Measurements from ENCODE around the gene FBXL19. TPM values are rescaled to one million over a fixed set of nuclear protein-coding genes. Genes with fewer than 3 reads are reported as not detected.
"Not testable (repeated sequence)": the region's sequence is repeated elsewhere in the genome, so short reads cannot be mapped to it uniquely, and the experiment has no call there.

The FBXL19 gene
- polyA plus RNA-seq, 4 donors = 16.5 to 35.4 (median 18.3) TPM

DNA sequence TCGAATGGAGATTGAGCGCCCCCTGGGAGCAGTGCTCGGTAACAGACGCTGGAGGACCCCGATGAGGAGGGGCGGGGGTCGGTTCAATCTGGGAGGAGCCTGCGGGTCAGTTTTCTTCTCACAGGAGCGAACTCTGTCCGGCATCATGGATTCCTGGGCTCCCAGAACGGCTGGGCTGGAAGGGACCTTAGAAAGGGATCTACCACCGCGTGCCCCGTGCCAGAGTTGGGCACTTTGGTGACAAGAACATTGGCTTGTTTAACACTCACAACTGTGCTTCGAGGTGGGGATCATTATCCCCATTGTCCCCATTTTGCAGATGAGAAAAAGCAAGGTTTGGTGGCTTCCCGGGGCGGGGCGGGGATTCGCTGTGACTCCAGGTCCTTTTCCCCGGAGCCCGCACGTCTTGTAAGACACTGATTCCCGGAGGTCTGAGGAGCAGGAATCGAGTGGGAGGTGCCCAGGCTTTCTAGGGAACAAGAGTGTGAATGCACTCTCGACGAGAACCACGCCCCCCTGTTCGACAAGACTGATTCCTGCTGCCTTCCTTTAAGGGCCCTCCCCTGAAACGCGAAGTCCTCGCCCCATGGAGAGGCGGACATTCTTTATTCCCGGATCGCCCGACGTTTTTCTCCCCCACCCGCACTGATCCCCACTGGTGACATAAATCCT is 1.5 kb upstream of the FBXL19 start:
- peak; percentile 86 to 96 (median 91) for DNase-seq (ENCODE audit: low read depth in 4 of 4, low spot score in 3 of 4)

- DNase-seq (ENCODE audit: low read depth in 4 of 4, low spot score in 3 of 4) = peak; percentile 99 to 100 (median 99)
Observed at GRCh38 chr16:30922420-30922959, 882 bp upstream of the FBXL19 start.

DNA sequence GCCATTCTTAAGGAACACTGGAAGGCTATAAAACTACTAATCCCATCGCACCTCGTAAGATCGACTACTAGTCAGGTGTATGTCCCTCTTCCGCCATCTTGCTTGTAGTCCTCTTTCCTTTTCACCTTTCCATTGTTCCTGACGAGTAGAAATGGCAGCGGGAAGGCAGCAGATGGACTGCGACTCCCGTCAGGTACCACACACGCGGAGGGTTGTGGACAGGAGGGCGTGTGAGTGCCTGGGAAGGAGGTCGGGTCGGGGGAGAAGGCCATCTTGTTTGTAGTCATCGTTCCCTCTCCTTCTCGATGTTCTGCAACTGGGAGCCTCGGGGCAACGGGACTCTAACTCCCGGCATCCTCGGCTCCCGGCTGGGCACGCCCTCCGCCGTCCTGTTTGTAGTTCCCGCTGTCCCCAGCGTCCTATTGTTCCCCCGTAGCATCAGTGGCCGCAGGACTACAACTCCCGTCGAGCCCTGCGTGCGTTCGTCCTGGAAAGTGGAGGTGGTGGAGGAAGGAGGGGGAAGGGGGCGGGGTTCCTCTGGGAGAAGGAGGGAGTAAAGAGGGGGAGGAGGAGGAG is 324 bp upstream of the FBXL19 start:
- peak; percentile 99 to 100 (median 99) for DNase-seq (ENCODE audit: low read depth in 4 of 4, low spot score in 3 of 4)

DNA sequence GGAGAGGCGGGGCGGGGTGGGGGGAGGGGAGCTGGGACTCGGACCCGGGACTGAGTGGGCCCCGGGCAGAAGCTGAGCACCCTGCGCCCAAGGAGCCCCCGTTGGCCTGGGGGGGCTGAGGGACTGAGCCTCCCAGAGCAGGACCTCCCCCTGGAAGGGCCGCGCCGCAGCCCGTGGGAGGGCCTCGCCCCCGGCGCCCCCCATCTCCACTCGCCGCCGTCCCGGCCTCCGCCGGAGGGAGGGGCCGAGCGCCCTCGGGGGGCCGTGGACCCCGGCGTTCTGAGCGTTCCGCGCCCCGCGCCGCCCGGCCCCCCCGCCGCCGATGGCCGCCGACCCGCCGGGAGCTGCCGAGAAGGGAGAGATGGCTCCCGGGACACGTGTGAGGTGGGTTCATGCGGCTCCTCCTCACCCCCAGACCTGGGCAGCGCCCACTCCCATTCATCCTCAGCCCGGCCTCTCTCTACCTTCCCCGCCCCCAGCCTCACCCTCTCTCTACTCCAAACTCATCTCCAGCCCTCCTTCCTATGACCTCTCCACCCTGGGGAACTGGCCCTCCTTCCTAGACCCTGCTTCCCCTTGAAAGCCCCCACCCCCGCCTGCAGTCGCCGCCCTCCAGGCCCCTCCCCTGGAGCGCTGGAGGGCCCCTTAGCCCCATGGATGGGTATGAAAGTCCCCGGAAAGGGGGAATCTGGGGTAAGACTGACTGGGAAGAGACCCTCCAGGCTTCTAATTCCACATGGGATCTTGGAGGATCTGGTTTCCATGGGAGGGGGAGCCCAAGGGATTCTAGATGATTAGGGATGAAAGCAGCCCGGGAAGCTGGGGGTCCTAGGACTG is 922 bp downstream of the FBXL19 start:
- DNase-seq (ENCODE audit: low read depth in 4 of 4, low spot score in 3 of 4) = no peak

GRCh38 chr16:30924913-30925631 is 1.7 kb downstream of the FBXL19 start:
- DNase-seq (ENCODE audit: low read depth in 4 of 4, low spot score in 3 of 4) = no peak

GRCh38 chr16:30925632-30925987 is 2.2 kb downstream of the FBXL19 start:
- DNase-seq (ENCODE audit: low read depth in 4 of 4, low spot score in 3 of 4) = no peak

DNA sequence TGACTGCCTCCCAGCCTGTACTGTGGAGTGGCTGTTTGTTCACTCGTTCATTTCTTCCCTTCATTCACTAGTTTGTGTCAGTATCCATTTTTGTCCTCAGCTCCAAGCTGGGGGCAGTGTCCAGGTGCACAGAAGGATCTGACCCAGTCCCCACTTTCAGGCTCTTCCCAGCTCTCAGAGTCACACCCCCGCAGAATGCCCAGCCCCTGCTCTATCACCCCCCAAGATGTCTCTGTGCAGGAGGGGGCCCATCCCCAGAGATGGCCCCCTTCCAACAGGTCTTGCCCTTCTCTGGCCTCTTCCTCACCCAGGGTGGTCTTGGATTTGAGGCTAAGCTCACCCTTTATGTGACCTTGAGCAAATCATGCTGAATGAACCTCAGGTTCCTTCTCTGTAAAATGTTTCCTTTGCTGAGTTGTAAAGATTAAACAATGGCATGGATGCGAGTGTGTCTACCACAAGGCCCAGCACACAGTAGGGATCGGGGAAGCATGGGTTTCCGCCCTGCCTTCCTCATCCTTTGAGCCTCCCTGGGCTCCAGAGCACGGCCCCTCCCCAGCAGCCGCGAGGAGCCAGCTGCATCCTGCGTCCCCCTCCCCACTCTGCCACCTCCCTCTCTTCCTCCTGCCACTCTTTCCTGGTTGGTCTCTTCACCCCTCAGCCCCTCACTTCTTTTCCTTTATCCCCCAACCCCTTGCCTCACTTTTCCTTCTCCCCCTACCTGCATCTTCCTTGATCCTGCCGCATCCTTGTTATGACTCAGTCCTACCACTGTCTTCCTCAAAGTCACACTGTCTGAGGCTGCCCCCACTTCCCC is 2.8 kb downstream of the FBXL19 start:
- no peak for DNase-seq (ENCODE audit: low read depth in 4 of 4, low spot score in 3 of 4)

GRCh38 chr16:30926937-30927788 is 3.8 kb downstream of the FBXL19 start:
- DNase-seq (ENCODE audit: low read depth in 4 of 4, low spot score in 3 of 4) = no peak

GRCh38 chr16:30927789-30928378 is 4.5 kb downstream of the FBXL19 start:
- peak in 1 of 4 donors; percentile 73 for DNase-seq (ENCODE audit: low read depth in 4 of 4, low spot score in 3 of 4)

GRCh38 chr16:30928390-30928789 is 5.0 kb downstream of the FBXL19 start:
- no peak for DNase-seq (ENCODE audit: low read depth in 4 of 4, low spot score in 3 of 4)

- DNase-seq (ENCODE audit: low read depth in 4 of 4, low spot score in 3 of 4) = no peak
Observed at GRCh38 chr16:30929167-30929566, 5.8 kb downstream of the FBXL19 start.

- no peak for DNase-seq (ENCODE audit: low read depth in 4 of 4, low spot score in 3 of 4)
Observed at GRCh38 chr16:30930160-30930571, 6.8 kb downstream of the FBXL19 start.

DNA sequence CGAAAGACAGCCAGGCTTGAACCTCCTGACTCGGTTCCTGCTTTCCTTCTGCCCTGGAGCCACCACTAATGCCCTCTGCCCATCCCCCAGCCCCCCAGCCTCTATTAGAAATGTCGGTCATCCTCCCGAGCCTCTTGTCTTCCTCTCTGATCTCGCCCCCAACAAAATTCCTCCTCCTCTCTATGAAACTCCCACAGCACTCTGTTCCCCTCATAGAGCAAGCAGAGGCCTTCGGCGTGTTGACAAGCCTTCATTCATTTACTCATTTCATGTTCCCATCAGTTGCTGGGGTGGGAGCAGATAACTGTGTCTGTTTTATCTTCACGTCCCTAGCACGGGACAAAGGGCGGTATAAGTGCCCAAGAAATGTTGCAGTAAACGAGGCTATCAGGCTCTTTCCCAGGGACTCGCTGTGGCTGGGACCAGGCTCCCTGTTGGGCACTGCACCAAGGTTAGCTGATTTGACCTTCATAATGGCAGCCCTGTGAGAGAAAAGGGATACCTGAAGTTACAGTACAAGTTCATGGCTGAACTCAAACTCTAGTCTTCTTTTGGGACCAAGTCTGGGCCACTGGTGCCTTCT is 7.8 kb downstream of the FBXL19 start:
- DNase-seq (ENCODE audit: low read depth in 4 of 4, low spot score in 3 of 4) = no peak

- DNase-seq (ENCODE audit: low read depth in 4 of 4, low spot score in 3 of 4) = no peak
Observed at GRCh38 chr16:30934827-30935557, 11.6 kb downstream of the FBXL19 start.

- DNase-seq (ENCODE audit: low read depth in 4 of 4, low spot score in 3 of 4) = no peak
Observed at GRCh38 chr16:30937692-30938091, 14.3 kb downstream of the FBXL19 start.

DNA sequence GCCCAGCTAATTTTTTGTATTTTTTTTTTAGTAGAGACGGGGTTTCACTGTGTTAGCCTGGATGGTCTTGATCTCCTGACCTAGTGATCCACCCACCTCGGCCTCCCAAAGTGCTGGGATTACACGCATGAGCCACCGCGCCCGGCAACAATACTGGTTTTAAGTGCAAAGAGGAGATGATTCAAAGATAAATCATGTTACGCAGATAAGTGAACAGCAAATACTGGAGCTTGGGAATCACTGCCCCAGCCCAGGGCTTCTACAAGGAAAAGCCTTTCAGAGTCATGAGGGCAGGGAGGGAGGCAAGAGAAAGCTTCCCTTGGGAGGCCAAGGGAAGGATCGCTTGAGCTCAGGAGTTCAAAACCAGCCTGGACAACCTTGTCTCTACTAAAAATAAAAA is 16.2 kb downstream of the FBXL19 start:
- not testable (repeated sequence) for DNase-seq (ENCODE audit: low read depth in 4 of 4, low spot score in 3 of 4)

DNA sequence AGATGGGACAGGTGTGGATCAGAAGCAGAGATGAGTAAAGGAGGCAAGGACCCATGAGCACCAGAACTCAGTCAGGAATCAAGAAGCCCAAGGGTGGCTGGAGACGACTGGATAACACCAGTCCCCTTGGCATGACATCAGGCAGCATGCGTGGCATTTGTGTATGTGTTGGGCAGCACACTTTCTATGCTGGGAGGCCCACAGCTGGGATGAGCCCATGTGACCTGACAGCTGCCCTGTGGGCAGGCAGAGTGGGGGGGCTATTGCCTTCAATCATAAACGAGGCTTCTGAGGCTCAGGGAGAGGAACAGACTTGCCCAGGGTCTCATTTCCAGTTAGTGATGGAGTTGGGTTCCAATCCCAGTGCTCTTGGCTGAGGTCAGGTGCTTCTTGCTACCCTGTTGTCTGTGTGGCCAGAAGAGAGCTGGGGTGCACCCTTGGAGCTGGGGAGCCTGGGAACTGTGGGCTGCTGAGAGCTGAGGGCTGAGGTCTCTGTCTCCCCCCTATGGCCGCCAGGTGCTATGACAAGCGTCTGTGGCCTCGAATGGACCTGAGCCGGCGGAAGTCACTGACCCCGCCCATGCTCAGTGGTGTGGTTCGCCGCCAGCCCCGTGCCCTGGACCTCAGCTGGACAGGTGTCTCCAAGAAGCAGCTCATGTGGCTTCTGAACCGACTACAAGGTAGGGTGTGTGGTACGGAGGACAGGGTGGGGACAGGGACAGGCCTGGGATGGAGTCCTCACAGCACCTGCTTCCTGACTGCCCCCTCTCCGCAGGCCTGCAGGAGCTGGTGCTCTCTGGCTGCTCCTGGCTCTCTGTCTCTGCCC is 18.4 kb downstream of the FBXL19 start:
- DNase-seq (ENCODE audit: low read depth in 4 of 4, low spot score in 3 of 4) = no peak

Measured in left renal pelvis (tissue), 4 donors.